Transverse colon (tissue), 4 donors: ENCODE results near the gene ETV6. TPM values are rescaled to one million over a fixed set of nuclear protein-coding genes. Genes with fewer than 3 reads are reported as not detected.
A peak's percentile ranks its signal among the peaks of the same experiment; 100 is the strongest.

Experiments
- DNase-seq: peaks from one replicate; pipeline ENCODE4 v3.0.0-alpha.2; 2019
- H3K27ac ChIP-seq, 4 donors: fragments of 200-600 bp; sonication (generic); 2 replicates each; pipeline ENCODE4 v1.5.1; 2016 to 2018; ENCODE audit warnings: inconsistent platforms in 4 of 4
- H3K27me3 ChIP-seq: fragments of 200-600 bp; sonication (generic); 2 replicates; pipeline ENCODE4 v1.5.1; 2017; ENCODE audit warnings: inconsistent platforms
- H3K36me3 ChIP-seq, 4 donors: fragments of 200-600 bp; sonication (generic); 2 replicates each; pipeline ENCODE4 v1.5.1; 2017 to 2019; ENCODE audit warnings: inconsistent platforms in 4 of 4
- H3K4me1 ChIP-seq, 4 donors: fragments of 200-600 bp; sonication (generic); 2 replicates each; pipeline ENCODE4 v1.5.1; 2017 to 2020; ENCODE audit warnings: inconsistent platforms in 4 of 4
- H3K4me3 ChIP-seq, 4 donors: fragments of 200-600 bp; sonication (generic); 1 replicate in 1 of 4; 2 replicates in 3 of 4; pipeline versions ENCODE4 v1.5.1 to v1.6.1; 2017 to 2019; ENCODE audit warnings: inconsistent platforms in 4 of 4
- H3K9me3 ChIP-seq, 2 donors: fragments of 200-600 bp; sonication (generic); 2 replicates each; pipeline ENCODE4 v1.5.1; 2017 to 2019; ENCODE audit warnings: inconsistent platforms in 2 of 2
- CTCF ChIP-seq, 5 experiments: fragments of 200-600 bp in 3 of 5; fragments of 450-650 bp in 2 of 5; sonication (generic) in 3 of 5; IDR thresholded peaks; 1 replicate in 2 of 5; 2 replicates in 3 of 5; pipeline ENCODE4 v1.5.1; 2016 to 2017; ENCODE audit warnings: antibody characterized with exemption in 5 of 5, inconsistent platforms in 3 of 5, mild to moderate bottlenecking in 2 of 5, moderate library complexity in 1 of 5
- EP300 ChIP-seq: sonication (generic); formaldehyde crosslinking; IDR thresholded peaks from one replicate; pipeline ENCODE4 v1.6.1; 2017; ENCODE audit warnings: antibody characterized with exemption, low read depth
- POLR2A ChIP-seq: fragments of 450-650 bp; IDR thresholded peaks from one replicate; pipeline ENCODE4 v1.6.1; 2016; ENCODE audit warnings: antibody characterized with exemption, mild to moderate bottlenecking, moderate library complexity
- POLR2AphosphoS5 ChIP-seq, 3 donors: sonication (generic); formaldehyde crosslinking; IDR thresholded peaks; one replicate each; pipeline ENCODE4 v1.6.1; 2016; ENCODE audit warnings: antibody characterized with exemption in 3 of 3
- WGBS, 2 donors: methylation state at CpG; one replicate each; pipeline ENCODE4 v1.1.5; 2018; ENCODE audit warnings: low coverage in 1 of 2; 5-methylcytosine and 5-hydroxymethylcytosine counted together
- in situ Hi-C, 4 donors: fragments of 200-750 bp; cut with MboI; loops; one replicate each; pipeline versions ENCODE4 v1.15.0 to v1.15.1; 2017; ENCODE audit warnings: low sequenced_read_pairs in 3 of 4, low pct_ligation_motif_present in 1 of 4, low pct_unique_long_range_greater_than_20kb in 1 of 4
- intact Hi-C: fragments of 100-400 bp; cut with DNase I; formaldehyde crosslinking; loops from one replicate; pipeline ENCODE4 v1.15.1; 2023; ENCODE audit warnings: low total_unique reads
- total RNA-seq, 4 donors: library from RNA; depleted of rRNA; stranded (reverse); fragments of >200 nt; gene quantifications; one replicate each; pipeline ENCODE4 v1.1.0, GENCODE V29; 2016

ETV6 gene
- total RNA-seq, 4 donors from 2014 or later: 19.9 to 47.9 (median 41.0) TPM

GRCh38 chr12:11854011-11854499 lies 204.6 kb downstream of the ETV6 start:
- no peak overlapping the region for H3K4me3 ChIP-seq
- H3K4me1 ChIP-seq: peaks cover 3 to 45% (median 21%) of the 10 kb centered on the region in 4 donors
- in situ Hi-C loops (no loop called here), intact Hi-C loops (loop anchor here (10.0 kb wide), 1 partner anchor 199 kb away; no protein-coding TSS in a partner anchor)
- TF ChIP-seq POLR2AphosphoS5 (IDR thresholded peaks at IDR 0.05): no peak
- no peak for TF ChIP-seq EP300
- TF ChIP-seq POLR2A: no peak
- no peak for TF ChIP-seq CTCF (IDR thresholded peaks at IDR 0.05)
- no peaks in the 10 kb centered on the region for H3K9me3 ChIP-seq
- no peak for DNase-seq
- WGBS, 2 donors: 86% methylated on average over 13 of the region's 13 CpGs; no CpG with 5 or more reads in 1 of the 2 donors
- H3K27ac ChIP-seq: peak overlapping the region in 2 of 4 donors; percentile 61 to 62
- no peaks in the 10 kb centered on the region for H3K27me3 ChIP-seq
- no peaks in the 10 kb centered on the region for H3K36me3 ChIP-seq

- no peak overlapping the region for H3K4me3 ChIP-seq
- TF ChIP-seq POLR2A (no peak), CTCF (IDR thresholded peaks at IDR 0.05) (no peak), EP300 (no peak), POLR2AphosphoS5 (IDR thresholded peaks at IDR 0.05) (no peak)
- no peaks in the 10 kb centered on the region for H3K27me3 ChIP-seq
- peaks cover 3 to 47% (median 22%) of the 10 kb centered on the region in 4 donors for H3K4me1 ChIP-seq
- WGBS, 2 donors: 52% methylated on average over 4 of the region's 4 CpGs; no CpG with 5 or more reads in 1 of the 2 donors
- no peaks in the 10 kb centered on the region for H3K9me3 ChIP-seq
- in situ Hi-C loops (no loop called here), intact Hi-C loops (loop anchor here (10.0 kb wide), 1 partner anchor 201 kb away; no protein-coding TSS in a partner anchor)
- no peaks in the 10 kb centered on the region for H3K36me3 ChIP-seq
- H3K27ac ChIP-seq: peak overlapping the region; percentile 46 to 62 (median 60)
- no peak for DNase-seq
These were observed 206.5 kb downstream of the ETV6 start for GRCh38 chr12:11855983-11856374.

DNA sequence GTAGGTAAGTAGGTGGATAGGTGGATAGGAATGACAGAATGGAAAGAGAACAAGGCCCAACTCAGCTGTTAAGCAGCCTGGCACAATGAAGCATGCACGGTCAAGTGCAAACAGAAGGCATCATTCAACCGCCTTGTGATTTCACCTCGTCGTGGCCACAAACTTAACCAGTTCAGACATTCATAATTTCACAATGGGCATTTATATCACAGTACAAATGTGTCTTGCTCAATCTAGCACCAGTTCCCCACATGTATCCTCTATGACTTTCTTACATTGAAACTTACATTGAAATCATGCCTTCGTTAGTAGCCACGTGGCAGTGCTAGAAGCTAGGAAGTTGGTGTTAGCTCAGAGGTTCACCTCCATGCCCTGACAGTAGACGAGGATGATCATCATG lies 207.5 kb downstream of the ETV6 start:
- peak overlapping the region in 1 of 4 donors; percentile 61 for H3K27ac ChIP-seq

More for the DNA sequence above, 207.5 kb downstream of the ETV6 start:
- Histone ChIP-seq H3K36me3 (no peaks in the 10 kb centered on the region), H3K4me1 (peaks cover under 1 to 50% (median 26%) of the 10 kb centered on the region in 4 donors), H3K4me3 (no peak overlapping the region), H3K27me3 (no peaks in the 10 kb centered on the region), H3K9me3 (no peaks in the 10 kb centered on the region)
- DNase-seq: no peak
- intact Hi-C loops (loop anchor here (10.0 kb wide), 1 partner anchor 202 kb away; no protein-coding TSS in a partner anchor), in situ Hi-C loops (no loop called here)
- WGBS, 2 donors: 78 to 87% methylated on average over 7 of the region's 7 CpGs
- TF ChIP-seq EP300 (no peak), POLR2A (no peak), CTCF (IDR thresholded peaks at IDR 0.05) (no peak), POLR2AphosphoS5 (IDR thresholded peaks at IDR 0.05) (no peak)
